Hematopoietic multipotent progenitor cell treated with erythropoietin and hydrocortisone succinate and interleukin-3 and kit ligand, for 17 days (in vitro differentiated cells): ENCODE results near the gene TRIM63.

Source experiments
- DNase-seq: peaks from one replicate; pipeline ENCODE4 v3.0.0-alpha.2; 2015; ENCODE audit warnings: low spot score

Gene TRIM63

DNA sequence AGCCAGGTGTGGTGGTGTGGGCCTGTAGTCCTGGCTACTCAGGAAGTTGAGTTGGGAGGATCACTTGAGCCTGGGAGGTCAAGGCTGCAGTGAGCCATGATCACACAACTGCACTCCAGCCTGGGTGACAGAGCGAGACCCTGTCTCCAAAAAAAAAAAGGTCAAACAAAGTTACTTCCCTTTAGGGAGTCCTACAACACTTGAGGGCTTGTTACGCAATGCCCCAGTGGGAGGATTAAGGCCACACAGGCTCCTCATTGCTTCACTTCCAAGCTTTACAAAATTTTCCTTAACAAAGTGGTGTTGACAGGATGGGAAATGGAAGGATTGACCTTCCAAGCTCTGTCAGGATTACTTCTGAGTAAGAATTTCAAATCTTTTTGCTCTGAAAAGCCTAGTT, 52.1 kb downstream of the TRIM63 start:
- DNase-seq, result no peak

DNA sequence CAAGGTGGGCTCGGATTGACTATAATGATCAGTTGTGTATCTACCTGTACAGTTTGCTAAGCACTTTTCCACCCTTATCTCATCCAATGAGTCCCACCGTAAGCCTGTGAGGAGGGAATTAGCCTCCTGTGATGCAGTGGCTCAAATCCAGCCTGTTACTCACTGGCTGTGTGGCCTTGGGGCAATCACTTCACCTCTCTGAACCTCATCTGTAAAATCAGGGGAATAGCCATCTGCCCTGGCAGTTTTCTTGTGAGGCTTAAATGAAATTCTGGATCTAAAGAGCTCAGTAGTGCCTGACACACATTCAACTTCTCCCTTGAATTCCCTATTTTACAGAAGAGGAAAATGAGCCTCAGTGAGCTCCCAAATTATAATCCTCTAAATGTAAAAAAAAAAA, 53.3 kb downstream of the TRIM63 start:
- DNase-seq, result no peak

DNA sequence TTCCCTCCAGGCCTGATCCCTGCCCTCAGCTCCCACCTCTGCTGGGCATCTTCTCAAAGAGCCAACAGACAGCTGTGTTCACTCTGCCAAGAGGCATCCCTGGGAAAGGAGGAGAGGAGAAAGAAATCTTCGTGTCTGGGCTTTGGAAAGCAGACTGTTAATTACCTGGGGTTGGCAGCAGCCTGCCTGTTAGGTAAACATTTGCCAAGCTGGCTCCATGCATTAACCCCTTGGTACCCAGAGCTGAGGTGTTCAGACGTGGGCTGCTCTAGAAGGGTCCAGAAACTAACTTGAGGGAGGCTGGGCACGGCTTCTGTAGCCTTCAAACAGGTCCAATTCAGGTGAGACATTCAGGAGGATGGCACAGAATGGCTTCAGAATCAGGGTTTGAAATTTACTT, 54.6 kb downstream of the TRIM63 start:
- no peak for DNase-seq

DNA sequence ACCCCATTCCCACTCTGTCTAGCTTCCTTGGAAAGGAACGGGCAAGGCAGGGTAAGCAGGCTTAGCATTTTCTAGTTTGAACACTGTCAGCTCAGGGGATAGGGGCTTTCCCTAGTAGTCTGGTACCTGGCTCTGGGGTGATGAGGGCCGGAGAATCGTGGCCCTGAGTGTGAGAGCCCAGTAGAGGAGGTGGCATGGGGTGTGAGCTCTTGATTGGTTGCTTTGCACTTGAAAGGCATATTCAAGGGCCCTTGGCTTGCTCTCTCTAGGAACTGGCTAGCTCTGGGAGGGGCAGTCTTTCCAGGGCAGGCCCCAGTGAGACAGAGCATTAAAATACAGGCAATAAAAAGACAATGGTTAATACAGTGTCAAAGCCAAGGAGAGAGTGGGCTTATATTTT, 56.6 kb downstream of the TRIM63 start:
- DNase-seq, result no peak

DNA sequence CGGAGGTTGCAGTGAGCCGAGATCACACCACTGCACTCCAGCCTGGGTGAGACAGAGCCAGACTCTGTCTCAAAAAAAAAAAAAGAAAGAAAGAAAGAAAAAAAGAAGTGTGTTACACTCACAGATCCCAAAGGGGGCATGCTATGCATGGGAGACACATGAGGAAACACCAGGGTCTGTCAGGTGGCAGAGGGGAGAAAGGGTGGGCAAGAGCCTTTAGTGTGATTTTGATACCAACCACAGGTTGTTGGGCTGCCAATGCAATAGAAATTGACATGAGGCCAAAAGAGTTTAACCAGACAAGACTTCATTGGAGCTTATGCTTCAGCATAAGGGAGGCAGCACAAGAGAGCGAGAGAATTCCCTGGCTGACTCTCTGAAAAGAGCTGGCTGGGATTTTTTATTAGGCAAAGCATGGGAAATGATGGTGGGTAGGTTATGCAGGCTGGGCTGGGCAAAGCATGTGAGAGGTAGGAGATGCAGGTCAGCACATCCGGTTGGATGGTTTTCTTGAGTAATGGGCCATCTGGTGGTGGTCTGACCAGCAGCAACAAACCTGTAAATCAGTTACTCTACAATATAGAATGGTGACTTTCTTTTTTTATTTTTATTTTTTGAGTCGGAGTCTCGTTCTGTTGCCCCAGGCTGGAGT, 57.5 kb downstream of the TRIM63 start:
- DNase-seq, result no peak

DNA sequence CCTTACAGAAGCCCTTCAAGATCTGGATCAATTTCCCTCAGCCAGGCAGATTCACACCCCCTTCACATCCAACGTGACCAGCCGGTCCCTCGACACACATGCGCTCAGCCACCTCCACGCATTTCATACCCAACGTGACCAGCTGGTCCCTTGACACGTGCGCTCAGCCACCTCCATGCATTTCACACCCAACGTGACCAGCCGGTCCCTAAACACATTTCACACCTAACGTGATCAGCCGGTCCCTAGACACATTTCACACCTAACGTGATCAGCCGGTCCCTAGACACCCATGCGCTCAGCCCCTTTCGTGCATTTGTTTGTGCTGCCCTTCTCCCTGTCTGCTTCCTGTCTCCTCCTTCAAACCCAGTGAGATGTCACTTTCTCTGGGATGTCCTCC, 60.7 kb downstream of the TRIM63 start:
- DNase-seq, result no peak

DNA sequence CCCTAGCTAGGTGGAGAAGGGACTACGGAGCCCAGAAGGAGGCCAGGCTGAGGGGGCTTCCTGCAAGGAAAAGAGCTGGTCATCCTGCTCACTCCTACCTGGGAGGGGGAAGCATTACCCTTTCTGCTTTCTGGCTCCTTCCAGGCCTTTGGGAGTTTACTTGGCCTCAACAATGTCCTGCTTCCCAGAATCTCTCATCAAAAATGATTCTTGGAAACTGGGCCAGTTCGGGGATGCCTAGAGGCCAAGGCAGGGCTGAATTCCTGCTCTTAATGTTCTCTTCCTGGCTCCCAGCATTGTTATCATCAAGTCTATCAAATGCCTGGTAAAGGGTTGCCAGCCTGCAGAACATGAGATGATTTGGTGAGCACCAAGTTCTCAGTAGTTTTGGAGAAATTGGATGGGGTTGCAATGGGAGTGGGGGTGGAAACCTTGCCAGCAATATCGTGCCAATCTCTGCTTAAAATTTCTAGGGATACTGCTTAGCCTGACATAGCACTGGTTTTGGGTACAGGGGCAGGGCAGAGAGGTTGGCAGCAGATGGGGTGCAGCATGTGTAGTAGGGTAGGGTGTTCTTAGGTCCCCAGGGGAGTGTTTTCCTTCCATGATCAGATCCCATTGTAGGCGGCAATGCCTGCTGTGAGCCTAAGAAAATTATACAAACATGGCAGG, 61.9 kb downstream of the TRIM63 start:
- DNase-seq, result no peak

DNA sequence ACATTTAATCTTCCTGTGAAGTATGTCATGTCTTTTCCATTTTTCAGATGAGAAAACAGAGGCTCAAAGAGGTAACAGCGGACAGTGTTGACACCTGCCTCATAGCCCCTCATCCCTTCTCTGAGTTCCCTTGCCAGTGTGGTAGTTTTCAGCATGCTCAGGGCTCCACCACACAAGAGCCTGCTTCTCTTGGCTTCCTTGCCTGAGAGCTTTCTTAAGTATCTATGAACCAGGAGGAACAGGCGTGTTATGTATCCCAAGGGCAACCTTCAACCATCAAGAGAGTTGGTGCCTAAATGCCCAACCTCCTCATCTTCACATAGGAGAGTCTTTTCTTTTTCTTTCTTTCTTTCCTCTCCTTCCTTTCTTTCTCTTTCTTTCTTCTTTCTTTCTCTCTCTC, 63.7 kb downstream of the TRIM63 start:
- no peak for DNase-seq

DNA sequence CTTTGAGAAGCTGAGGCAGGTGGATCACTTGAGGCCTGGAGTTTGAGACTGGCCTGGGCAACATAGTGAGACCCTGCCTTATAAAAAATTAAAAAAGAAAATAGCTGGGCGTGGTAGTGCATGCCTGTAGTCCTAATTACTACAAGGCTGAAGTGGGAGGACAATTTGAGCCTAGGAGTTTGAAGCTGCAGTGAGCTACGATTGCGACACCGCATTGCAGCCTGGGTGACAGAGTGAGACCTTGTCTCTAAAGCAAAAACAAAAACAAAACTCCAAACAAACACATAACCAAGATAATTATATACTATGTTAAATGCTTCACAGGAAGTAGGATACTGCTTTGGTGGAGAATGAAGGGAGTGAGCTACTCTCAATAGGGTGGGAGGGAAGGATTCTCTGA, 64.2 kb downstream of the TRIM63 start:
- DNase-seq, result no peak
